SJCRH30 (cell line): ENCODE data around the gene CDK16. TPM values are rescaled to one million over a fixed set of nuclear protein-coding genes. Genes with fewer than 3 reads are reported as not detected.

Source experiments
- DNase-seq, 2 experiments: peaks; one replicate each; pipeline ENCODE4 v3.0.0-alpha.2; 2015 to 2020
- H3K27ac ChIP-seq: fragments of 250-450 bp; sonication (Bioruptor Pico); 2 replicates; pipeline ENCODE4 v1.5.1; 2020; ENCODE audit warnings: mild to moderate bottlenecking, moderate library complexity
- H3K27me3 ChIP-seq: fragments of 250-450 bp; sonication (Bioruptor Pico); 2 replicates; pipeline ENCODE4 v1.5.1; 2020; ENCODE audit warnings: mild to moderate bottlenecking, moderate library complexity
- H3K36me3 ChIP-seq: fragments of 250-450 bp; sonication (Bioruptor Pico); 2 replicates; pipeline ENCODE4 v1.5.1; 2020; ENCODE audit warnings: mild to moderate bottlenecking, moderate library complexity
- H3K4me1 ChIP-seq: fragments of 250-450 bp; sonication (Bioruptor Pico); 2 replicates; pipeline ENCODE4 v1.5.1; 2020; ENCODE audit warnings: mild to moderate bottlenecking, moderate library complexity
- H3K4me3 ChIP-seq: fragments of 250-450 bp; sonication (Bioruptor Pico); 2 replicates; pipeline ENCODE4 v1.5.1; 2020; ENCODE audit warnings: mild to moderate bottlenecking, moderate library complexity
- H3K9me3 ChIP-seq: fragments of 250-450 bp; sonication (Bioruptor Pico); replicated peaks from 2 replicates; pipeline ENCODE4 v1.5.1; 2020; ENCODE audit warnings: mild to moderate bottlenecking, moderate library complexity
- total RNA-seq: library from RNA; depleted of rRNA; stranded (reverse); fragments of >200 nt; shearing (Covaris generic); gene quantifications from 2 replicates; pipeline ENCODE4 v1.2.3, GENCODE V29; 2014

CDK16 gene
- total RNA-seq, 1 experiment from 2014 or later, result 71.8 TPM

DNA sequence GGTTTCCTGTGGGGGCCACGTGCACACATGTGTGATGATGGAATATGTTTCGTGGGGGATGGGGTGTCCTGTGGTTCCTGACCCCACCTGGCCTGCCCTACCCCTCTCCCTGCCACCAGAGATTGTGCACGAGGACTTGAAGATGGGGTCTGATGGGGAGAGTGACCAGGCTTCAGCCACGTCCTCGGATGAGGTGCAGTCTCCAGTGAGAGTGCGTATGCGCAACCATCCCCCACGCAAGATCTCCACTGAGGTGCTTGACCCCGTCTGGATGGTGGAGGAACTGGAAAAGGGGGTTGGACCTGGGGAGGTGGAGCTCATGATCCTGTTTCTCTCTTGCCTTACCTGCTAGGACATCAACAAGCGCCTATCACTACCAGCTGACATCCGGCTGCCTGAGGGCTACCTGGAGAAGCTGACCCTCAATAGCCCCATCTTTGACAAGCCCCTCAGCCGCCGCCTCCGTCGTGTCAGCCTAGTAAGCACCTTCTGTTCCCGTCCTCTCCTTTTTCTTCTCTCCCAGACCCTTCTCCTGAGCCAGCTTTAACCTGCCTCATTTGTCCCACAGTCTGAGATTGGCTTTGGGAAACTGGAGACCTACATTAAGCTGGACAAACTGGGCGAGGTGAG, 5.9 kb downstream of the CDK16 start:
- Histone ChIP-seq H3K4me3 (no peak overlapping the region), H3K36me3 (no peaks in the 10 kb centered on the region), H3K4me1 (no peaks in the 10 kb centered on the region), H3K27ac (no peak overlapping the region), H3K9me3 (no peaks in the 10 kb centered on the region), H3K27me3 (no peaks in the 10 kb centered on the region)
- no peak for DNase-seq

DNA sequence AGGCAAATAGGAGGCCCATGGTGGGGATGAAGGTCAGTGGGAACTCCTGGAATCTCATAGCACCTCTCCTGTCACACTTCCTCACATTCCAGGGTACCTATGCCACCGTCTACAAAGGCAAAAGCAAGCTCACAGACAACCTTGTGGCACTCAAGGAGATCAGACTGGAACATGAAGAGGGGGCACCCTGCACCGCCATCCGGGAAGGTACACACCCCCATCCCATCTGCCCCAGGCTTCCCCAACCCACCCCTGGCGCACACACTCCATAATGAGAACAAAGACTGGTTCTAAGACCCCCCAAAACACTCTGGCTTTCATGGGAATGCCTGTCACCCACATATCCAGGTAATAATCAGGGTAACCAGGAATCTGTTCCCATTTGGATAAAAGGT, 6.4 kb downstream of the CDK16 start:
- Histone ChIP-seq H3K27ac (no peak overlapping the region), H3K27me3 (no peaks in the 10 kb centered on the region), H3K4me3 (no peak overlapping the region), H3K9me3 (no peaks in the 10 kb centered on the region), H3K36me3 (no peaks in the 10 kb centered on the region), H3K4me1 (no peaks in the 10 kb centered on the region)
- DNase-seq, result no peak

- Histone ChIP-seq H3K36me3 (no peaks in the 10 kb centered on the region), H3K27me3 (no peaks in the 10 kb centered on the region), H3K27ac (no peak overlapping the region), H3K4me3 (no peak overlapping the region), H3K9me3 (no peaks in the 10 kb centered on the region), H3K4me1 (no peaks in the 10 kb centered on the region)
- DNase-seq, result no peak
Measured at GRCh38 chrX:47226071-47226470, 7.6 kb downstream of the CDK16 start.

- H3K27me3 ChIP-seq, result no peaks in the 10 kb centered on the region
- no peak overlapping the region for H3K4me3 ChIP-seq
- no peak for DNase-seq
- H3K36me3 ChIP-seq, result no peaks in the 10 kb centered on the region
- H3K4me1 ChIP-seq, result no peaks in the 10 kb centered on the region
- no peaks in the 10 kb centered on the region for H3K9me3 ChIP-seq
- H3K27ac ChIP-seq, result no peak overlapping the region
Measured at GRCh38 chrX:47226531-47227333, 8.3 kb downstream of the CDK16 start.

GRCh38 chrX:47227334-47227583, 8.8 kb downstream of the CDK16 start:
- Histone ChIP-seq H3K4me3 (no peak overlapping the region), H3K27ac (no peak overlapping the region), H3K9me3 (no peaks in the 10 kb centered on the region), H3K36me3 (no peaks in the 10 kb centered on the region), H3K4me1 (no peaks in the 10 kb centered on the region), H3K27me3 (no peaks in the 10 kb centered on the region)
- DNase-seq, result no peak

DNA sequence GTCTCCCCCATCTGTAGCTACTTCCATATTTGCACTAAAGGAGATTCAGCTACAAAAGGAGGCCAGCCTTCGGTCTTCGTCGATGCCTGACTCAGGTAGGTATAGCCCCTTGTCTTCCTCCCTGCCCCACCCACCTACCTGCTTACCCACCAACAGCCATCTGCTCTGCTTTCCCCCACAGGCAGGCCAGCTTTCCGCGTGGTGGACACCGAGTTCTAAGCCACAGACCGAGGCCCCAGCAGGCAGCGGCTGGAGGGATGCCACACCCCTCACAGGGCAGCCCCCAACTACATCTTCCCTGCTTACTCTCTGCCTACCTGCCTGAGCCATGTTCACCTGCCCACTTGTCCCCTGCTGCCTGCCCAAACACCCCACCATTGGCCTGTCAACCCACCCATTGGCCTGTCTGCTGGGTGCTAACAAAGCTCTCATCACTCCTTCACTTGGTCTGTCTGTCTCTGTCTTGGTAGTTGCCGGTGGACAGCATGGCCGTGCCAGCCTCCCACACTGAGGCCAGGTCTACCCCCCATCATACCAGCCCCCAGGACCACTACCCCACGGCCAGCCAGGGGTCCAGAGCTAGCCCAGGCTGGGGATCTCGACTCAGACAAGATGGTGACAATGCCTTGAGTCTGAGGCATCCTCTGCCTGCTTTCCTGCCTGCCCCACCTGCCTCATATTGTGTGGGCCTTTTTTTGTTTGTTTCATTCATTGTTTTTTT, 10.2 kb downstream of the CDK16 start:
- no peaks in the 10 kb centered on the region for H3K9me3 ChIP-seq
- no peak overlapping the region for H3K27ac ChIP-seq
- no peak overlapping the region for H3K4me3 ChIP-seq
- no peaks in the 10 kb centered on the region for H3K4me1 ChIP-seq
- no peaks in the 10 kb centered on the region for H3K27me3 ChIP-seq
- H3K36me3 ChIP-seq, result no peaks in the 10 kb centered on the region
- no peak for DNase-seq

DNA sequence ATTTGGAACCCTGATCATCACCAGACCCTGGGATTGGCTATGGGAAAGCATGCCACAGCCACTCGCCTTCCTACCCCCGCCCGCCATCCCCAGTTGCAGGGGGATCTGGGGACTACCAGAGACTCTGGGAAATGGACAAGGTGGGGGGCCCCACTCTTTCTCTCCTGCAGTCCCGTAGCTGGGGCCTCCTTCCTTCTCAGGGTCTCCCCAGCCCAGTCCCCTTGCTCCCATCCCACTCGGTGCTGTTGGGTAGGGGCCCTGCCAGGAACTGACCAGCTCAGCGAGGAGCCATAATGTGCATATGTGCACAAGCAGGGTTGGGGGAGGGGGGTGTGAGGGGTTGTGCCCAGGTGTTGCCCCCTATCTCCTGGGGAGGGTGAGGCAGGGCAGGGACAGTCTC, 10.9 kb downstream of the CDK16 start:
- Histone ChIP-seq H3K36me3 (no peaks in the 10 kb centered on the region), H3K9me3 (no peaks in the 10 kb centered on the region), H3K4me3 (no peak overlapping the region), H3K27me3 (no peaks in the 10 kb centered on the region), H3K4me1 (no peaks in the 10 kb centered on the region), H3K27ac (no peak overlapping the region)
- no peak for DNase-seq

- no peaks in the 10 kb centered on the region for H3K36me3 ChIP-seq
- no peaks in the 10 kb centered on the region for H3K27me3 ChIP-seq
- DNase-seq, result no peak
- no peak overlapping the region for H3K27ac ChIP-seq
- no peaks in the 10 kb centered on the region for H3K9me3 ChIP-seq
- no peak overlapping the region for H3K4me3 ChIP-seq
- H3K4me1 ChIP-seq, result no peaks in the 10 kb centered on the region
Measured at GRCh38 chrX:47230136-47230868, 11.8 kb downstream of the CDK16 start.

- H3K27ac ChIP-seq, result no peak overlapping the region
- DNase-seq, result no peak
- no peaks in the 10 kb centered on the region for H3K9me3 ChIP-seq
- H3K4me3 ChIP-seq, result no peak overlapping the region
- no peaks in the 10 kb centered on the region for H3K4me1 ChIP-seq
- H3K27me3 ChIP-seq, result no peaks in the 10 kb centered on the region
- H3K36me3 ChIP-seq, result no peaks in the 10 kb centered on the region
Measured at GRCh38 chrX:47231167-47231566, 12.7 kb downstream of the CDK16 start.

- Histone ChIP-seq H3K4me1 (no peaks in the 10 kb centered on the region), H3K4me3 (peak overlapping the region; percentile 90), H3K27ac (peak overlapping the region; percentile 96), H3K9me3 (no peaks in the 10 kb centered on the region), H3K27me3 (no peaks in the 10 kb centered on the region), H3K36me3 (no peaks in the 10 kb centered on the region)
- DNase-seq, result no peak
Measured at GRCh38 chrX:47232197-47232802, 13.8 kb downstream of the CDK16 start.

DNA sequence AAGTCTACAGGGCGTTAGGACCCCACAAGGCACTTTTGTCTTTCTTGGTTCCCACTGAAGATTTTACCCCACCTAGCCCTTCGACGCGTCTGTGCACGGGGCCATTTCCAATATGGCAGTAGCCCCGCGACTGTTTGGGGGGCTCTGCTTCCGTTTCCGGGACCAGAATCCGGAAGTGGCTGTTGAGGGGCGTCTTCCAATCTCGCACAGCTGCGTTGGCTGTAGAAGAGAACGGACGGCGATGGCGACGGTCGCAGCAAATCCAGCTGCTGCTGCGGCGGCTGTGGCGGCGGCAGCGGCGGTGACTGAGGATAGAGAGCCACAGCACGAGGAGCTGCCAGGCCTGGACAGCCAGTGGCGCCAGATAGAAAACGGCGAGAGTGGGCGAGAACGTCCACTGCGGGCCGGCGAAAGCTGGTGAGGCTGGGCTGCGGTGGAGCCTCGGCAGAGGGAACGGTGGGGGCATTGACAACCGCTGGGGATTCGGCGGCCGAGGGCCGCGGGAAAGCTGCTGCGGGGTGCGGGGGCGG, 14.4 kb downstream of the CDK16 start, which contains the start of gene USP11:
USP11 (plus strand) TSS at position 207 of the 530 bp plus-strand sequence; CDS start at position 242, 35 bp downstream.
- no peaks in the 10 kb centered on the region for H3K4me1 ChIP-seq

GRCh38 chrX:47233333-47234113, 15.0 kb downstream of the CDK16 start:
- peak; percentile 88 to 89 for DNase-seq
- H3K27me3 ChIP-seq, result no peaks in the 10 kb centered on the region
- H3K9me3 ChIP-seq, result no peaks in the 10 kb centered on the region
- H3K36me3 ChIP-seq, result no peaks in the 10 kb centered on the region
- peak overlapping the region; percentile 90 for H3K4me3 ChIP-seq
- no peaks in the 10 kb centered on the region for H3K4me1 ChIP-seq
- H3K27ac ChIP-seq, result peak overlapping the region; percentile 96

More for the DNA sequence above, 14.4 kb downstream of the CDK16 start, which contains the start of gene USP11:
- Histone ChIP-seq H3K27ac (peak within 1 kb of the TSS; percentile 96), H3K9me3 (no peaks in the 10 kb centered on the region), H3K36me3 (no peaks in the 10 kb centered on the region), H3K27me3 (no peaks in the 10 kb centered on the region), H3K4me3 (peak within 1 kb of the TSS; percentile 90)
- DNase-seq, result peak; percentile 76 to 78

DNA sequence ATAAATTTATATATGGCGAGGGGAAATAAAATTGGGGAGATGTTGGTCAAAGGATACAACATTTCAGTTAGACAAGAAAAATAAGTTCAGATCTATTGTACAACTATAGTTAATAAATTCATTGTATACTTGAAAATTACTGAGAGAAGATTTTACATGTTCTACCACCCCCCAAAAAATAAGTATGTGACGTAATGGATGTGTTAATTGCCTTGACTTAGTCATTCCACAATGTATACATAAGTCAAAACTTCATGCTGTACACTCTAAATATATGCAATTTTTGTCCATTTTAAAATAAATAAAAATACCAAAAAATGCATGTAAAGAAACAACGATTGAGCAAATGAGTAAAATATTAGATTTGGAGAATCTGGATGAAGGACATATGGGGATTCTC, 16.1 kb downstream of the CDK16 start:
- Histone ChIP-seq H3K9me3 (no peaks in the 10 kb centered on the region), H3K4me1 (no peaks in the 10 kb centered on the region), H3K36me3 (no peaks in the 10 kb centered on the region), H3K27ac (peak overlapping the region; percentile 96), H3K4me3 (peak overlapping the region; percentile 90), H3K27me3 (no peaks in the 10 kb centered on the region)
- no peak for DNase-seq

- no peaks in the 10 kb centered on the region for H3K27me3 ChIP-seq
- no peaks in the 10 kb centered on the region for H3K4me1 ChIP-seq
- DNase-seq, result no peak
- H3K9me3 ChIP-seq, result no peaks in the 10 kb centered on the region
- H3K4me3 ChIP-seq, result no peak overlapping the region
- H3K27ac ChIP-seq, result no peak overlapping the region
- H3K36me3 ChIP-seq, result no peaks in the 10 kb centered on the region
Measured at GRCh38 chrX:47235691-47236103, 17.2 kb downstream of the CDK16 start.
